DOHH2 (cell line): ENCODE results near the gene RAD23B.
A peak's percentile ranks its signal among the peaks of the same experiment; 100 is the strongest.

Source experiments
- H3F3A ChIP-seq: fragments of 200-600 bp; sonication (generic), shearing (Covaris generic); 2 replicates; pipeline ENCODE4 v1.6.0; 2016; ENCODE audit warnings: antibody characterized with exemption, mild to moderate bottlenecking; ENCODE audit not compliant: control insufficient read depth, insufficient read depth
- H3K27ac ChIP-seq: fragments of 200-600 bp; sonication (generic); 2 replicates; pipeline ENCODE4 v1.5.1; 2014; ENCODE audit warnings: low read depth, mild to moderate bottlenecking, low read length, moderate library complexity
- H3K27me3 ChIP-seq: fragments of 200-600 bp; sonication (generic); 2 replicates; pipeline ENCODE4 v1.6.1; 2014; ENCODE audit warnings: mild to moderate bottlenecking, low read length, mixed read lengths; ENCODE audit not compliant: control insufficient read depth
- H3K36me3 ChIP-seq: fragments of 200-600 bp; sonication (generic); 2 replicates; pipeline ENCODE4 v1.6.1; 2014; ENCODE audit warnings: mild to moderate bottlenecking, low read length, moderate library complexity, mixed read lengths; ENCODE audit not compliant: control insufficient read depth
- H3K4me1 ChIP-seq: fragments of 200-600 bp; sonication (generic); 2 replicates; pipeline ENCODE4 v1.6.1; 2014; ENCODE audit warnings: mild to moderate bottlenecking, low read length, mixed read lengths; ENCODE audit not compliant: control insufficient read depth
- H3K4me2 ChIP-seq: fragments of 200-600 bp; sonication (generic); 2 replicates; pipeline ENCODE4 v1.6.0; 2014; ENCODE audit warnings: mild to moderate bottlenecking, low read length, moderate library complexity
- H3K4me3 ChIP-seq: fragments of 200-600 bp; sonication (generic); 2 replicates; pipeline ENCODE4 v1.5.1; 2014; ENCODE audit warnings: mild to moderate bottlenecking, low read length, mixed read lengths
- H3K79me2 ChIP-seq: fragments of 200-600 bp; sonication (generic); 2 replicates; pipeline ENCODE4 v1.6.1; 2014; ENCODE audit warnings: mild to moderate bottlenecking, low read length, mixed read lengths; ENCODE audit not compliant: control insufficient read depth
- H3K9me2 ChIP-seq: fragments of 200-600 bp; sonication (generic); replicated peaks from 2 replicates; pipeline ENCODE4 v1.6.1; 2014; ENCODE audit warnings: mild to moderate bottlenecking, low read length, mixed read lengths; ENCODE audit not compliant: control insufficient read depth
- H3K9me3 ChIP-seq: fragments of 200-600 bp; sonication (generic); 2 replicates; pipeline ENCODE4 v1.6.1; 2014; ENCODE audit warnings: antibody characterized with exemption, low read length, mixed read lengths; ENCODE audit not compliant: control insufficient read depth, insufficient read depth
- H4K20me1 ChIP-seq: fragments of 200-600 bp; sonication (generic); 2 replicates; pipeline ENCODE4 v1.6.0; 2014; ENCODE audit warnings: low read depth, mild to moderate bottlenecking, antibody characterized with exemption, low read length, moderate library complexity; ENCODE audit not compliant: control insufficient read depth, insufficient read depth
- CTCF ChIP-seq: fragments of 200-600 bp; sonication (generic); IDR thresholded peaks from one replicate; pipeline ENCODE4 v1.5.1; 2014; ENCODE audit warnings: antibody characterized with exemption, mild to moderate bottlenecking, low read depth, low read length; ENCODE audit not compliant: poor library complexity, severe bottlenecking
- EZH2phosphoT487 ChIP-seq: fragments of 200-600 bp; sonication (generic); IDR thresholded peaks from 2 replicates; pipeline ENCODE4 v1.6.1; 2017; ENCODE audit warnings: borderline replicate concordance, mild to moderate bottlenecking, antibody characterized with exemption, low read length, moderate library complexity, mixed read lengths

RAD23B gene

GRCh38 chr9:107239474-107239873 is 43.6 kb upstream of the RAD23B start:
- Histone ChIP-seq H3K27me3 (peaks cover 24% of the 10 kb centered on the region), H3K27ac (no peak overlapping the region), H3K9me2 (no peaks in the 10 kb centered on the region), H4K20me1 (no peaks in the 10 kb centered on the region), H3K4me3 (no peak overlapping the region), H3K79me2 (no peaks in the 10 kb centered on the region), H3F3A (no peaks in the 10 kb centered on the region), H3K4me1 (no peaks in the 10 kb centered on the region), H3K36me3 (no peaks in the 10 kb centered on the region), H3K9me3 (no peaks in the 10 kb centered on the region), H3K4me2 (no peak overlapping the region)
- no peak for TF ChIP-seq EZH2phosphoT487
- TF ChIP-seq CTCF: peak; percentile 36

GRCh38 chr9:107240260-107240659 is 42.8 kb upstream of the RAD23B start:
- Histone ChIP-seq H3K27ac (no peak overlapping the region), H3K4me2 (no peak overlapping the region), H3K36me3 (no peaks in the 10 kb centered on the region), H3K9me3 (no peaks in the 10 kb centered on the region), H3K79me2 (no peaks in the 10 kb centered on the region), H3F3A (no peaks in the 10 kb centered on the region), H3K27me3 (peaks cover 24% of the 10 kb centered on the region), H4K20me1 (no peaks in the 10 kb centered on the region), H3K9me2 (no peaks in the 10 kb centered on the region), H3K4me3 (no peak overlapping the region), H3K4me1 (no peaks in the 10 kb centered on the region)
- TF ChIP-seq EZH2phosphoT487 (no peak), CTCF (no peak)

- Histone ChIP-seq H3K79me2 (no peaks in the 10 kb centered on the region), H3K9me3 (no peaks in the 10 kb centered on the region), H3K4me1 (no peaks in the 10 kb centered on the region), H3K36me3 (no peaks in the 10 kb centered on the region), H3K9me2 (no peaks in the 10 kb centered on the region), H3K27me3 (peaks cover 14% of the 10 kb centered on the region), H3K4me3 (no peak overlapping the region), H4K20me1 (no peaks in the 10 kb centered on the region), H3F3A (no peaks in the 10 kb centered on the region), H3K27ac (no peak overlapping the region), H3K4me2 (no peak overlapping the region)
- TF ChIP-seq CTCF: no peak
- no peak for TF ChIP-seq EZH2phosphoT487
Observed at GRCh38 chr9:107242073-107243030, 40.7 kb upstream of the RAD23B start.
